GM19452 (cell line): ENCODE measurements around the gene TMCC3.
"Not testable (repeated sequence)": the region's sequence is repeated elsewhere in the genome, so short reads cannot be mapped to it uniquely, and the experiment has no call there.

Source experiments
- ATAC-seq: cut with Tn5 transposase; IDR thresholded peaks from one replicate; pipeline ENCODE4 v1.9.1; 2021; ENCODE audit not compliant: unreplicated experiment

Gene TMCC3

DNA sequence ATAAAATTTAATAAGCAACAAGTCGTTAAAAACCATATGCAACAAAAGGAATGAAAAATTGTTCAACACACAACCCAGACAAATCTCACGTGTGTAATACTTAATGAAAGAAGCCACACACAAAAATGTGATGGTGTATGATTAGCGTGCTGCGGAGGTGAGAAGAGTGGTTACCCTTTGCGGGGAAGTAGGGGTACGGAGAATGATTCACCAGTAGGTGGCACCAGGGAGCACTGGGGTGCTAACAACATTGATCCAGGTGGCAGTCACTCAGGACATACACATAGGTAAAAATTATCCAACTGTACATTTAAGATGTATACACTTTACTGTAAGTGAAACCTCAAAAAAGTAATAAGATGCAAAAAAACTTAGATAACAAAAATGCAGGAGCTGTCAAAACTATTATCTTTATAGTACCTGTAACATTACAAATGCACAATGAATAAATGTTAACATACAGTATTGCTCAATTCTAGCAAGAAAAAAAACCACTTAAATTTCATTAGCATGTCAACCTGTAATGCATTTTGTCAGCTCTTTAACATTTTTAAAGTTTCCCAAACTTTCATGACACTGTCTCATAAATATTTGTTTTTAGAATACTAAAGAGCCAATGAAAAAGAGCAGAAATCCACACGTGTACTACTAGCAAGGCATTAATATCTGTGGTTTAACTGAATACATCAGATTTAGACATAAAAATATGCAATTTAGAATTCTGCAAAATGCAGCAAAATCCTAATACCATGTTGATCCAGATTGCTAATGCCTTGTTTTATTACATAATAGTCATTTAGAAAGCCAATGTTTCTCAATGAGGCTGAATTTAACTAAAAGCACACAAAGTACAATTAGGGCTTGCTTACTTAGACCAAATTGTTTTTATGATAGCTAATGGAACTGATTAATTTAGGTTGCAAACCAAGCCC lies 46.7 kb downstream of the TMCC3 start:
- ATAC-seq, result no peak

- no peak for ATAC-seq
Observed at GRCh38 chr12:94602024-94602423, 48.3 kb downstream of the TMCC3 start.

DNA sequence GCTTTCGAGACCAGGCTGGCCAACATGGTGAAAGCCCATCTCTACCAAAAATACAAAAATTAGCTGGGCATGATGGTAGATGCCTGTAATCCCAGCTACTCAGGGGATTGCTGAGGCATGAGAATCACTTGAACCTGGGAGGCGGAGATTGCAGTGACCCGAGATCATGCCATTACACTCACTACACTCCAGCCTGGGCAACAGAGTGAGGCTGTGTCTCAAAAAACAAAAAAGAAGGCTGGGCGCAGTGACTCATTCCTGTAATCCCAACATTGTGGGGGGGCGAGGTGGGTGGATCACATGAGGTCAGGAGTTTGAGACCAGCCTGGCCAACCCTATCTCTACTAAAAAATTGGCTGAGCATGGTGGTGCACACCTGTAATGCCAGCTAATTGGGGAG lies 49.0 kb downstream of the TMCC3 start:
- ATAC-seq, result not testable (repeated sequence)

- no peak for ATAC-seq
Observed at GRCh38 chr12:94599189-94599588, 51.2 kb downstream of the TMCC3 start.

GRCh38 chr12:94597268-94597667 lies 53.1 kb downstream of the TMCC3 start:
- ATAC-seq, result no peak

GRCh38 chr12:94596596-94596995 lies 53.8 kb downstream of the TMCC3 start:
- no peak for ATAC-seq

DNA sequence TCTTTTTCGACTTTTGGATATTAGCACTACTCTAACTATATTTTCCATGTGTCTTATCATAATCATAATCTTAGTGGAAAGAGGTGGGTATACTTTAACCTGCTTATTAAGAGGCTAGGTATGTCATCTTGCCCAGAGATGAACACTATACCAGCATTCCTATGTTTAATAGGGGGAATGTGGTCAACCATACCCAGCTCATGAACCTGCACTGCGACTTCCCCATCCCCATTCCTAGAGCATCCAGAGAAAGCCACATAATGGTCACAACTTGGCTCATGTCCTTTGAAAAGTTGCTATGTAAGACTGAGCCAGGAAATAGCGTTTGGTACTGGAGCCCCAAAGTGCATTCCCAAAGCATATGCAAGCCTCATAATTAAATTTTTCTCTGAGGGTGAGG lies 55.2 kb downstream of the TMCC3 start:
- ATAC-seq, result no peak

- no peak for ATAC-seq
Observed at GRCh38 chr12:94594443-94594825, 55.9 kb downstream of the TMCC3 start.

DNA sequence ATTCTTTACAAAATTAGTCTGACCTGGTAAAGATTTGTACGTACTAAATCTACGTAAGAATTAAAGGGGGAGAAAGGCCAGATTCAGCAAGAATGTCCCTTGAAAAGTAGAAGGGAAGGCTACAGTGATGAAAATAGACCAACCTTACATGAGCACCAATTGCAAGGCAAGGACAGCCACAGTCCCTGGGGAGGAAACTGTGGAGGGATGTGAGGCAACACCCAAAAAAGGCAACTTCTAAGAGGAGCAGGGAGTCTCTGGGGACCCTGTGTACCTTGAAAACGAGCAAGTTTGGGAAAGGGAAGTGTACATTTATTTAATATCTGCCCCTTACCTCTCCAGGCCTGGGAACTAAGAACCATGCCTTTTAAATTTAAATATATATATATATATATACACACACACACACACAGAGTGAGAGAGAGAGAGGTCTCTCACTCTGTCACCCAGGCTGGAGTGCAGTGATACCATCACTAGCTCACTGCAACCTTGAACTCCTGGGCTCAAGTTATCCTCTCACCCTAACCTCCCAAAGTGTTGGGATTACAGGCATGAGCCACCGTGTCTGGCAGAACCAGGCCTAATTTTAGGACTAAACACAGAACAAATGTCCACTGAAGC lies 56.4 kb downstream of the TMCC3 start:
- ATAC-seq, result peak; percentile 53

- ATAC-seq, result not testable (repeated sequence)
Observed at GRCh38 chr12:94592723-94593122, 57.6 kb downstream of the TMCC3 start.

- no peak for ATAC-seq
Observed at GRCh38 chr12:94592080-94592479, 58.3 kb downstream of the TMCC3 start.

DNA sequence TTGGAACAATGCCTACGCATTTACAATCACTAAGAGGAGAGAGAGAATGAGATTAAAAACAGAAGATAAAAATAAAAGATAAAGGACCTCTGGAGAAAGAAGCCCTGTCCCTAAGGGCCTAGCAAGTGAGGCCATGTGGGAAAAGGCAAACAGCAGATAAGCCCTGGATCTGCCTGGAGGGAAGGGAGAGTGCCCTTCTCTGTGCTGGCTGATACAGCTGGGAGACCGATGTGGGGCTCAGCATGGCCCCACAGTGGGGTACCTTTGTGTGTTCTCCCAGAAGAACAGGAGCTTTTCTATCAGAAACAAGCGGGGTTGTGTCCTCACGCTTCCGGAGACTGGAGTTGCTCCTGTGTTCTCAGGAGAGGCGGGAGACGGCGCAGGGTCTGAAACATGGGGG lies 59.9 kb downstream of the TMCC3 start:
- ATAC-seq, result no peak

DNA sequence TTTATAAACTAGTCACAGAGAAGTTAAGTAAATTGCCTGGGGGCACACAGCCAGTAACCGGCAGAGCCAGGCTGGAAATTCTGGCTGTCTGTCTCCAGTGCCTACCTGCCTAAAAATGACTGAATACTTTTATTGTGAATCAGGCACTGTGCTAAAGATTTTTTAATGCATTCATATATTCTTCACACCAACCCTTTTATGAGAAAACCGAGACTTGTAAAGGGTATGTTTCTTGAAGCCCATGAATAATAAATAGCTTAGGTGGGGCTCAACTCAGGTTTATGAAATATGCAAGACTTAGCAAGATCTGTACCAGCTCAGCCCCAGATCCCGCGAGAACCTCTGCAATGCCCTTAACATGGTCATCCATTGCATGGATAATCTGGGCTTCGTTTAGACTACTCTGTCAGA lies 60.8 kb downstream of the TMCC3 start:
- ATAC-seq, result no peak

DNA sequence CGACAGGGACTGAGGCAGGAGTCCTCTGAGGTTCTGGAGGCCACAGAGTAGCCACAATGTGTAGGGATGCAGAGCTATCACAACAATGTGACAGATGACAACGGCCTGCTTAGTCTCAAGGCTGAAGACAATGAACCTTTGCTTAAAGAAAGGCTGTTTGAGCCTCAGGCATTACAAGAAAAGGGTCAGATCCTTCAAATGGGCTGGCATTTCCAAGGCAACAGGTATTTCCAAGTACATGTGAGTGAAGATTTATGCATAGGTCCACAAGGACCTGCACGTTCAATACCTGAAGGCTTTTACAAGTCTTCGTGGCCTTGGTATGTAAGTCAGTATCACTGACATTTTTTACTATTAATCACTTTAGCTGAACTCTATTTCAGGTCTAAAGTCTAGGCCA lies 62.0 kb downstream of the TMCC3 start:
- ATAC-seq, result no peak

DNA sequence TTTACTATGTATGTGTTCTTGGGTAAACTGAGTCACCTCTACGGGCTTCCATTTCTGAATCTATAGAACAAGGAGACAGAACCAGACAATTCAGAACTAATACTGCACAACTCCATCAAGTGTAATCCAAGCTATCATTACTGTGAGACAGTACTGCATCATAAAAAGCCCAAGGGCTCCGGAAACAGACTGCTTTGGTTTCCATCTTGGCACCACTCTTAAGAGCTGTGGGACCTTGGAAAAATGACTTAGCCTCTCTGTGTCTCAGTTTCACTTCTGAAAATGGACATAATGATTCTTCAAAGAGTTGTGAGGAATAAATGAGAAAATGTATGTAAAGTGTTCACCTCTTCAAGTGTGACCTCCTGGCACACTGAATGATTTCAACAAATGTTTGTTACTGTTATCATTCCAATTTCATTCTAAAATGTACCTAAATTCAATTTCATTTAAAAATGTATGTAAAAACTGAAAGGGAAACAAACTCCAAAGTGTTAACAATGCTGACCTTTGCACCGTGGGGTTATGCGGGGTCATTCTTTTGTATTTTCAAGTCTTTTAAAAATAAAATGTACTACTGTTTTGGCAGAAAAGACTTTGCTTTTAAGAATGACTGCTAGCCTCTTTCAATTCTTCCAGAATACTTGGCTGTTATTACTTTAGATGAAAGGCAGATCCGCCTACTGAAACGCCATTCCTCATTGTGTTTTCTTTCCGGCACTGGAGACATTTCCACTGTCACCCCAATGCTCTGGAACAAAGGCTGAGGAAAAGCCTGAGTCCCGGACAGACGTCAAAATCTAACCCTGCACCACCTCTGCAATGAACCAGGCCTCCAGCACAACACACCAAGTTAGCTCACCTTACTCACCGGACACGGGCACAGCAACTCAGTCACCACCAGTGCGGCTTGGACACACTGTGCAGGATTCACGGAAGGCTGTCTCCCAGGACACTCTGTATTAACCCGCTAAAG lies 62.8 kb downstream of the TMCC3 start:
- no peak for ATAC-seq

- ATAC-seq, result no peak
Observed at GRCh38 chr12:94586589-94587259, 63.6 kb downstream of the TMCC3 start.

GRCh38 chr12:94585626-94586025 lies 64.7 kb downstream of the TMCC3 start:
- ATAC-seq, result no peak

- no peak for ATAC-seq
Observed at GRCh38 chr12:94584377-94584776, 66.0 kb downstream of the TMCC3 start.

GRCh38 chr12:94582591-94582990 lies 67.8 kb downstream of the TMCC3 start:
- no peak for ATAC-seq

DNA sequence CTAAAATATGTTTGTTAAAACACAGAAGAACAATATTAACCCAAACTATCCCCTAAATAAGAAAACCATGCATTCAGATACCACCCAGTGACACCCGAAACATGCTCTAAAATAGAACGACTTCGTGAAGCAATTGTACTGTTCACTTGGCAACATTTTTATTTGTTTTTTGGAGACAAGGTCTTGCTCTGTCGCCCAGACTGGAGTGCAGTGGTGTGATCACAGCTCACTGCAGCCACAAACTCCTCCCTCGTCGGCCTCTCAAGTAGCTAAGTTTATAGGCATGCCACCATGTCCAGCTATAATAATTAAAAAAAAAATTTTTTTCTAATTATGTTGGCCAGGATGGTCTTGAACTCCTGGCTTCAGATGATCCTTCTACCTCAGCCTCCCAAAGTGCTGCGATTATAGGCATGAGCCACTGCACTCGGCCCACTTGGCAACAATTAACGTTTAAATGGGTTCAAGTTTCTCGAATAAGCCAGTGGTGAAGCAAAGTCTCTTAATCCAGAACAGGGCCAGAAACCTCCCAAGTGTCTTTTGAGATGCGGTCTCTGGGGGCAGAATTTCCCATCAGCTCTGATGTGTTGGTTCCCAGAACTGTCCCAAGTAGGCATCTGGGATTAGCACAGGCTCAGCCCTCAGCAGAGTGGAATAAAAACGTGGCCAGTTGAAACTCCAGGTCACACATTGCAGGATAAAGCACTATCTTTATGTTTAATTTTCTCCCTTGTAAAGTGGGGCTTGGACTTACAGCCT lies 74.5 kb downstream of the TMCC3 start:
- no peak for ATAC-seq
